Fibroblast of lung (primary cell): ENCODE results near the gene KNOP1.

Experiments used
- EZH2 ChIP-seq: IDR thresholded peaks from 2 replicates; pipeline ENCODE4 v1.5.1; 2012; ENCODE audit warnings: low read length, control low read depth, mild to moderate bottlenecking; ENCODE audit errors: missing control alignments
- TF ChIP-seq, protein P1 (sequence below), 2 donors: IDR thresholded peaks in 1 of 2; conservative IDR thresholded peaks in 1 of 2; 1 replicate in 1 of 2; 2 replicates in 1 of 2; pipeline ENCODE4 v1.5.1; 2011 to 2012; ENCODE audit warnings: low read length in 2 of 2, control low read depth in 1 of 2, inconsistent platforms in 1 of 2, low read depth in 1 of 2, mild to moderate bottlenecking in 1 of 2

DNA sequence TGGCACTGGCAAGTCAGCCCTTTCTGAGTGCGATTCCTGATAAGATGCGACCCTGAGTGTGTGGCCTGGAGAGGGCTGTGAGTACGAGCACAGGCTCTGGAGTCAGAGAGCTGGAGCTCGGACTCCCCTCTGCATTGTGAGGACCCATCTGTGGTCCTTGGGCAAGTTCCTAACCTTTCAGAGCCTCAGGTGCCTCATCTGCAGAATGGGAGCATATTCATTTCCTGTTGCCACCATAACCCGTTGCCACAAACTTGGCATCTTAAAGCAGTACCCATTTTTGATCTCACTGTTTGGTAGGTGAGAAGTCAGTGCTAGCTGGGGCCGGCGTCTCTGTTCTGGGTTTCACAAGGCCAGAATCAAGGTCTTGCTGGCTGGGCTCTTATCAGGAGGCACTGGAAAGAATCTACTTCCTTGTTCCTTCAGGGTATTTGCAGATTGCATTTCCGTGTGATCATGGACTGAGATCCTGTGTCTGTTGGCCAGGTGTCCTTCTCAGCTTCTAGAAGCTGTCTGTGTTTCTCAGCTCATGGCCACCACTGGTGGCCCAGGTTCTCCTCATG lies 20.2 kb downstream of the KNOP1 start:
- TF ChIP-seq, protein P1, sequence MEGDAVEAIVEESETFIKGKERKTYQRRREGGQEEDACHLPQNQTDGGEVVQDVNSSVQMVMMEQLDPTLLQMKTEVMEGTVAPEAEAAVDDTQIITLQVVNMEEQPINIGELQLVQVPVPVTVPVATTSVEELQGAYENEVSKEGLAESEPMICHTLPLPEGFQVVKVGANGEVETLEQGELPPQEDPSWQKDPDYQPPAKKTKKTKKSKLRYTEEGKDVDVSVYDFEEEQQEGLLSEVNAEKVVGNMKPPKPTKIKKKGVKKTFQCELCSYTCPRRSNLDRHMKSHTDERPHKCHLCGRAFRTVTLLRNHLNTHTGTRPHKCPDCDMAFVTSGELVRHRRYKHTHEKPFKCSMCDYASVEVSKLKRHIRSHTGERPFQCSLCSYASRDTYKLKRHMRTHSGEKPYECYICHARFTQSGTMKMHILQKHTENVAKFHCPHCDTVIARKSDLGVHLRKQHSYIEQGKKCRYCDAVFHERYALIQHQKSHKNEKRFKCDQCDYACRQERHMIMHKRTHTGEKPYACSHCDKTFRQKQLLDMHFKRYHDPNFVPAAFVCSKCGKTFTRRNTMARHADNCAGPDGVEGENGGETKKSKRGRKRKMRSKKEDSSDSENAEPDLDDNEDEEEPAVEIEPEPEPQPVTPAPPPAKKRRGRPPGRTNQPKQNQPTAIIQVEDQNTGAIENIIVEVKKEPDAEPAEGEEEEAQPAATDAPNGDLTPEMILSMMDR (conservative IDR thresholded peaks at IDR 0.05 in 1 of 2, IDR thresholded peaks at IDR 0.05 in 1 of 2; ENCODE audit: low read depth in 1 of 2, low read length in 2 of 2), result no peak
- no peak for TF ChIP-seq EZH2
